Anterior cingulate cortex (tissue), 58 donors: ENCODE data around the gene MAST4.

Experiments
- DNase-seq, 58 donors: peaks; one replicate each; lab custom pipeline; 2025; lab: John Stamatoyannopoulos, UW

Gene MAST4

DNA sequence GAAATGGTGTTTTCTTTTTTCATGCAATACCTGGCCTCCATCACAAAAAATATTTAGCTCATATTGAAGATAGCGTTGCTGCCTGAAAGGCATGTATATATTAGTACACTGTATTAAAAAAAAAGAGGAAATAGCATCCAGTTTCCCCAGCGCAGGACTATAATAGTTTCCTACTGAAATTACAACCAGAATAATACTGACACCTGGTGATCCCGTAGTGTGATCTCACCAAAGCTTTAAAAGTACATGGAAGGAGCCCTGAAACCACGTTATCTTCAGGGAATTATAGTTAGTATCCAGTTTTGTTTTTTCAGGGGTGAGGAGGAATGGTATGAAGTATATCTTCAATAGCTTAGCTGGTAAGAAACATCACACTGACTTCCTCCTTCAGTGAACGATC lies 335.5 kb downstream of the MAST4 start:
- DNase-seq = no peak

GRCh38 chr5:66932457-66932856 lies 336.3 kb downstream of the MAST4 start:
- no peak for DNase-seq

- no peak for DNase-seq
Observed at GRCh38 chr5:66933066-66933465, 336.9 kb downstream of the MAST4 start.

DNA sequence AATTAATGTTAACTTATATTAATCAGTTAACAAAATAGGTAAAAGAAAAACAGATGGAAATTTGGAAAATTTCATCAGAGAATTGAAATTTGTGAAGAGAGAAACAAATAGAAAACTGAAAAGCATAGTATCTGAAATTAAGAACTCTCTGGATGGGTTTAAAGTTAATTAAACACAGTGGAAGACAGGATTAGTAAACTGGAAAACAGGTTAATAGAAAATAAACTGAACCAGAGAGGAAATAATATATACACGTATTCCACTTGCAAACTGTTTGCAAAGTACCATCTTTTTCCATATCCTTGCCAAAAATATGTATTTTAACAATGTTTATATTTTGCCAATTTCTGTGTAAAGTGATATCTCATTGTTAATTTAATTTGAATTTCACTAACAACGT lies 342.9 kb downstream of the MAST4 start:
- DNase-seq = no peak

DNA sequence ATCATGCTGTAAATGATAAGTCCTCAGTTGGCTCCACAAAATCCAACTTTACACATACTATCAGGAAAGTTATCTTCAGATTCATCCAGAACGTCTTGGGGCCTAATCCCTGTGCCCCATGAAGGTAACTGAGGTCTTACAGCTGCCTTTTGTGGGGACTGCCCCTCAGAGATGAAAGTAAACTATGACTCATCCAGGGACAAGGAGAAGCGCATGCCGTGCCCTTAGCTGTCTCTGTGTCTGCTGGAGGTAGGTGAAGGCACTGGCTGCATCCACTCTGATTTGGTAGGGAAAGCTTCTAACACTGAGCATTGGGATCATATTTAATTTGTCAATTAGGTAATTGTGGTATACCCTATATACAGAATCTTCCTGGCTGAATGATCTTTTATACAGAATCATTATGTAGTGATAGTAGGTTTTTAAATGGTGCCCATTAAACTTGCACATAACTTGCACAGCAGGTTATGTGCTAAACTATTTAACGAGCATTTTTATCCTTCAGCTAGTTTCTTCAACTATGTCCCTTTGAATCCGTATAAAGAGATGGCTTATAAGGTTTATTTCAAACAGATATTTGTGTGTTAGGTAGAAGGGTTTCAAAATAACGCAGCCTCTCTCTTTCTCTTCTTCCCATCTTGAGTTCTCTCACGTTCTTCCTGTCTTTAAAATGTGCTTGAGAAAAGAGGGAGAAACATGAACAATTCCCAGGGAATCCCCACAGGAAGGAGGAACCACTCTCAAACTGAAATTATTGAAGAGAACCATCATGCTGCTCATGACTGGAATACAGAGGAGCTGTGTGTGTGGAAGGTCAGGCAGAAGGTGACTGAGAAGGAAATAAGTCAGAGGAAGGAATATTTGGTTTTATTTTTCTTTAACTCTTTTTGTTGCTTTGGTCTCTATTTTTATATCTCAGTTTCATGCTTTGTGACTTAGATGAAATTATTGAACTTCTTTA lies 349.5 kb downstream of the MAST4 start:
- no peak for DNase-seq

- peak in 1 of 58 donors; percentile 31 for DNase-seq
Observed at GRCh38 chr5:66947458-66947857, 351.3 kb downstream of the MAST4 start.

DNA sequence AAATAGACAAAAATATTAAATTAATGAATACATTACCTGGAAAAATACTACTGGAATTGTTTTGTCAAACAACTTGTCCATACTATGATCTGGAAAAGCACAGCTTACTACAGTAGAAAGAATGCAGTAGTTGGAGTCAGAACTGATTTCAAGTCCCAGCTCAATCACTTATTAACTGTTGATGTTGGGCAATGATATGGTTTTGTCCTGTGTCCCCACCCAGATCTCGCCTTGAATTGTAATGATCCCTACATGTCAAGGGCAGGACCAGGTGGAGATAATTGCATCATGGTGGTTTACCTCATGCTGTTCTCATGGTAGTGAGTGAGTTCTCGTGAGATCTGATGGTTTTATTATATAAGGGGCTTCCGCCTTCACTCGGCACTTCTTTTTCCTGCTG lies 352.9 kb downstream of the MAST4 start:
- DNase-seq = no peak

DNA sequence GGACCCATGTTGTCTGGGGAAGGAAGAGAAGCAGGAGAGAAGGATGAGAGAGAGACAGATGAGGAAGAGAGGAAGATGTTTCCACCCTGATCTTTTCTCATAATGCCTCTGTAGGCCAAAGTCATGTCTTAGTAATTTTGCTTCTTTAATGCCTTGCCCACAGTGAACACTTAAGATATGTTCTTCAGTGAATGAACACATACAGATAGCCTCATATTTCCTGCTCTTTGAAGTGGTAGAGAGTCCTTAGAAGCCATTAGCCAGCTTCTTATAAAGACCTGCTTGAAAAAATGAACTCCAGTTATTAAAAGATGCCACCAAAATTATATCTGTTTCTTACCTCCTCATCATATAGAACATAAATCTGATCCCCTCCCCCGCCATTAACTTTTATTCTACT lies 356.0 kb downstream of the MAST4 start:
- DNase-seq = no peak

DNA sequence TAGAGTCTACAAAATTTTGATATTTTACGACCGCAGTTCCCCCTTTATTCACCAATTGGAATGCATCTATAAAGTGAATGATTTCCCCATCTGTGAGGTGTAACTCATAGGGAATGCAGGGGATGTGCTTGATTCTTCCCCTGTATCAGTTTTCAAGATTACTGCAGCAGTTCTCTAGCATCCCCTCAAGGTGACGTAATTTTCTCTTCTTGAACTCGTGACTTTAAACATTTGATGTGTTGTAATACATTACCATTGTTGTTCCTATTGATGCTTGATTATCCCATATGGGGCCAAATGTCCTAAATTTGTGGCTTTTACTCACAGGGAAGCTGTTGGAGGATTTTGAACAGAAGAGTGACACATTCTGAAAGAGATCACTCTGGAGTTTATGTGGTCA lies 360.2 kb downstream of the MAST4 start:
- DNase-seq = no peak

GRCh38 chr5:66958201-66958979 lies 362.2 kb downstream of the MAST4 start:
- peak in 1 of 58 donors; percentile 45 for DNase-seq

GRCh38 chr5:66958980-66959641 lies 362.9 kb downstream of the MAST4 start:
- DNase-seq = peak in 39 of 58 donors; percentile 3 to 67 (median 24)

GRCh38 chr5:66959653-66960052 lies 363.5 kb downstream of the MAST4 start:
- no peak for DNase-seq

GRCh38 chr5:66960369-66961137 lies 364.4 kb downstream of the MAST4 start:
- DNase-seq = no peak

DNA sequence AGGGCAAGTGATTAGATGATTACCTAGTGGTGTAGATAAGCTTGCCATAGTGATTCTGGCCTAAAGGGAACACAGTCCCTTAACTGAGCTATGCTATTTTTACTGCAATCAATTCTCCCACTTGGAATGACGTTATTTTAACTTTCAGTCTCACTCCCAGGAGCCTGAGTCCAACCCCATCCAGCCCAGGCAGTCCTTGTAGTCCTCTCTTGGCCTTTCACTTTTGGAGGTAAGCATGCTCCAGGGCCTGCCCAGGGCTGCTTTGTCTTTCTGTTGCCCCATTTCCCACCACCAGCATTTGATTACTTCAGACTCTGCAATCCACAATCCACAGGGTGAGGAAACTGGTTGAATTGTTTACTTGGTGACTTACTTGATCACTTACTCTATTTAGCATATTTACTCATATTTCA lies 367.4 kb downstream of the MAST4 start:
- no peak for DNase-seq

DNA sequence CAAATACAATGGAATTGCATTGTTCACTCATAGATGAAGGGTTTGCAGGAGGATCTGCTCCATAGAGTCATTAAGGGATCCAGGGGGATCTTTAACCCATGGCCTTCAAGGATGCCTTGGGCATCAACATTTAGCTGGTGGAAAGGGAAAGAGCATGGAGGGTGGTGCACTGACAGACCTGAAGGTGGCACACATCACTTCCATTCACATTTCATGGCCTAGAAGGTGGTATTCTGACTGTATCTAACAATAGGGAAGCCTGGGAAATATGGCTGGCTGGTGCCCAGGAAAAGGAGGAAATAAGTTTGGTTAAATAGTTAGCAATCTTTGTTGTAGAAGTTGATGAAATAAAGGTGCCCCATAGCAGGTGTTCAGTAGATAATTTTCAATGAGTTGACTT lies 370.2 kb downstream of the MAST4 start:
- no peak for DNase-seq

GRCh38 chr5:66967102-66967501 lies 370.9 kb downstream of the MAST4 start:
- no peak for DNase-seq

GRCh38 chr5:66967826-66968262 lies 371.7 kb downstream of the MAST4 start:
- DNase-seq = no peak

- no peak for DNase-seq
Observed at GRCh38 chr5:66969484-66969883, 373.3 kb downstream of the MAST4 start.

DNA sequence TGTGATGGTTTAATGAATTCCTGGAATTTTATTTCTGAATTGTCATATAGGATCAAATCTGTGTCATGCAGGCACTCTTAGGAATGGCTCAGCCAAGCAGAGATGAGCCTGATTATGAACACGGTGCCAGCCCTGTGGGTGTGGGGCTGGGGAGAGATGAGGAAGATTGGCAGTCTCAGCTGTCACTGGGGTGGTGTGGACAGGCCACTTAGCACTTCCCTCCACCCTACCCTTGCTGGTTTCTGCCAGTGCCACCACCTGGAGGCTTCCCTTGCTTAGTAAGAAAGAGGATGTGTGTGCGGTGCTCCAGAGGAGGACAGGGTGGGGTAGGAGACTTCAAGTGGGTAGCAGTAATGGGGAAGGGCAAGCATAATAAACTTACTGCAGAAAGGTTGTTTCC lies 373.8 kb downstream of the MAST4 start:
- no peak for DNase-seq

DNA sequence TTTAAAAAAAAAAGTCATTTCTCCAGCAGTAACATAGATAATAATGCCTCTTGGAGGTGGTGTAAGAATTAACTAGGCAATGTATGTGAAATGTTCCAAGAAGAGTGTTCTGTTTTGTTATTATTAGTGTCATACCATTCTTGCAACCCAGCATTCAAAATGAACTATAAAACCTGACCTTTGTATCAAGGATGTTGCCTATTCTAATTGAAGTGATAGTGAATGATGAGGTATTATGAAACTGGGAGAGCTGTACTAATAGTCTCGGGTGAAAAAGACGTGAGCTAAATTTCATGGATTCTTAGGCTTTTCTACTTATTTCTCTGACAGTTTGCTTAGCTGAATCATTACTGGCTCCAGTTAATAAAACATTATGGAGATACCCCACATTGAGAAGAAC lies 375.8 kb downstream of the MAST4 start:
- DNase-seq = no peak
